ENCODE data around the gene MYOCOS. TPM values are rescaled to one million over a fixed set of nuclear protein-coding genes. Genes with fewer than 3 reads are reported as not detected.

The MYOCOS gene
- total and polyA plus RNA-seq, 2 experiments from 2014 or later = 0.10 TPM; not detected in 1

GRCh38 chr1:171583591-171584201 lies 38.3 kb upstream of the MYOCOS start:
- H3K27ac ChIP-seq = no peak overlapping the region
- TF ChIP-seq CTCF (IDR thresholded peaks at IDR 0.05; ENCODE audit: low read depth, low read length) = no peak
- H3K4me1 ChIP-seq (ENCODE audit: low read depth) = no peaks in the 10 kb centered on the region
- H3K36me3 ChIP-seq = peaks cover 88% of the 10 kb centered on the region
- H3K27me3 ChIP-seq = no peaks in the 10 kb centered on the region
- no peak for DNase-seq (ENCODE audit: low read depth in 1 of 2, low spot score in 1 of 2)
- H3K9me3 ChIP-seq (ENCODE audit: low read depth) = no peaks in the 10 kb centered on the region
- no peak overlapping the region for H3K4me3 ChIP-seq

- Histone ChIP-seq H3K27ac (no peak overlapping the region), H3K9me3 (ENCODE audit: low read depth) (no peaks in the 10 kb centered on the region), H3K4me3 (no peak overlapping the region), H3K36me3 (peaks cover 83% of the 10 kb centered on the region), H3K27me3 (no peaks in the 10 kb centered on the region), H3K4me1 (ENCODE audit: low read depth) (no peaks in the 10 kb centered on the region)
- no peak for TF ChIP-seq CTCF (IDR thresholded peaks at IDR 0.05; ENCODE audit: low read depth, low read length)
- no peak for DNase-seq (ENCODE audit: low read depth in 1 of 2, low spot score in 1 of 2)
Measured at GRCh38 chr1:171585715-171586114, 36.3 kb upstream of the MYOCOS start.

- H3K27me3 ChIP-seq = no peaks in the 10 kb centered on the region
- H3K4me1 ChIP-seq (ENCODE audit: low read depth) = no peaks in the 10 kb centered on the region
- H3K27ac ChIP-seq = no peak overlapping the region
- H3K36me3 ChIP-seq = peaks cover 78% of the 10 kb centered on the region
- no peaks in the 10 kb centered on the region for H3K9me3 ChIP-seq (ENCODE audit: low read depth)
- DNase-seq (ENCODE audit: low read depth in 1 of 2, low spot score in 1 of 2) = no peak
- TF ChIP-seq CTCF (IDR thresholded peaks at IDR 0.05; ENCODE audit: low read depth, low read length) = no peak
- no peak overlapping the region for H3K4me3 ChIP-seq
Measured at GRCh38 chr1:171588230-171588629, 33.8 kb upstream of the MYOCOS start.

GRCh38 chr1:171590022-171590421 lies 32.0 kb upstream of the MYOCOS start:
- Histone ChIP-seq H3K36me3 (peaks cover 65% of the 10 kb centered on the region), H3K27ac (no peak overlapping the region), H3K9me3 (ENCODE audit: low read depth) (no peaks in the 10 kb centered on the region), H3K27me3 (no peaks in the 10 kb centered on the region), H3K4me3 (no peak overlapping the region), H3K4me1 (ENCODE audit: low read depth) (no peaks in the 10 kb centered on the region)
- DNase-seq (ENCODE audit: low read depth in 1 of 2, low spot score in 1 of 2) = peak in 1 of 2 donors; percentile 36
- TF ChIP-seq CTCF (IDR thresholded peaks at IDR 0.05; ENCODE audit: low read depth, low read length) = no peak

- Histone ChIP-seq H3K4me1 (ENCODE audit: low read depth) (no peaks in the 10 kb centered on the region), H3K27ac (no peak overlapping the region), H3K27me3 (no peaks in the 10 kb centered on the region), H3K9me3 (ENCODE audit: low read depth) (no peaks in the 10 kb centered on the region), H3K36me3 (peaks cover 25% of the 10 kb centered on the region), H3K4me3 (no peak overlapping the region)
- TF ChIP-seq CTCF (IDR thresholded peaks at IDR 0.05; ENCODE audit: low read depth, low read length) = no peak
- no peak for DNase-seq (ENCODE audit: low read depth in 1 of 2, low spot score in 1 of 2)
Measured at GRCh38 chr1:171595324-171595723, 26.7 kb upstream of the MYOCOS start.
